Dermis blood vessel endothelial cell (primary cell): ENCODE data around the gene ATP13A1. TPM values are rescaled to one million over a fixed set of nuclear protein-coding genes. Genes with fewer than 3 reads are reported as not detected.
A peak's percentile ranks its signal among the peaks of the same experiment; 100 is the strongest.

Source experiments
- DNase-seq: peaks from one replicate; pipeline ENCODE4 v3.0.0; 2010
- total RNA-seq: library from RNA; depleted of rRNA; stranded (reverse); fragments of >200 nt; gene quantifications from 2 replicates; pipeline ENCODE4 v1.2.3, GENCODE V29; 2014

The ATP13A1 gene
- total RNA-seq, 1 donor from 2014 or later: 188 TPM

GRCh38 chr19:19643158-19644053, 20.1 kb downstream of the ATP13A1 start, which contains the start of gene GMIP:
Gene GMIP (minus strand): TSS chr19:19643657. CDS start chr19:19643529, 128 bp downstream.
- peak; percentile 65 for DNase-seq

- DNase-seq: peak; percentile 21
Measured at GRCh38 chr19:19642506-19643157, 20.8 kb downstream of the ATP13A1 start.

GRCh38 chr19:19637523-19638251, 25.8 kb downstream of the ATP13A1 start:
- no peak for DNase-seq

GRCh38 chr19:19637186-19637522, 26.3 kb downstream of the ATP13A1 start:
- DNase-seq: no peak

GRCh38 chr19:19636573-19637185, 26.8 kb downstream of the ATP13A1 start:
- no peak for DNase-seq

- no peak for DNase-seq
Measured at GRCh38 chr19:19635313-19635702, 28.2 kb downstream of the ATP13A1 start.

- DNase-seq: no peak
Measured at GRCh38 chr19:19634516-19635312, 28.8 kb downstream of the ATP13A1 start.

GRCh38 chr19:19633711-19634515, 29.6 kb downstream of the ATP13A1 start:
- DNase-seq: no peak

- DNase-seq: no peak
Measured at GRCh38 chr19:19632661-19633060, 30.8 kb downstream of the ATP13A1 start.

GRCh38 chr19:19631346-19631745, 32.1 kb downstream of the ATP13A1 start:
- no peak for DNase-seq

GRCh38 chr19:19630426-19630825, 33.0 kb downstream of the ATP13A1 start:
- no peak for DNase-seq

- no peak for DNase-seq
Measured at GRCh38 chr19:19630062-19630414, 33.4 kb downstream of the ATP13A1 start.

GRCh38 chr19:19628501-19629134, 34.9 kb downstream of the ATP13A1 start:
- DNase-seq: no peak

- DNase-seq: no peak
Measured at GRCh38 chr19:19627621-19628500, 35.6 kb downstream of the ATP13A1 start, which contains the start of gene LPAR2. Gene LPAR2 (minus strand): TSS chr19:19628220. CDS start chr19:19627275, 945 bp downstream.

GRCh38 chr19:19626516-19627472, 36.7 kb downstream of the ATP13A1 start:
- DNase-seq: no peak

- no peak for DNase-seq
Measured at GRCh38 chr19:19624032-19624570, 39.4 kb downstream of the ATP13A1 start.

GRCh38 chr19:19623383-19623782, 40.1 kb downstream of the ATP13A1 start:
- no peak for DNase-seq

GRCh38 chr19:19619849-19620210, 43.6 kb downstream of the ATP13A1 start:
- DNase-seq: no peak
